SK-N-SH treated with all-trans-retinoic acid at 6 μM for 48 hours (cell line): ENCODE results near the gene APOB.
A peak's percentile ranks its signal among the peaks of the same experiment; 100 is the strongest.

Experiments
- ATAC-seq: fragments of 200-7000 bp; cut with Tn5 transposase; 3 replicates; pipeline ENCODE4 v1.9.1; 2020; ENCODE audit warnings: mild to moderate bottlenecking, moderate library complexity
- ARNTL ChIP-seq: fragments of 450-650 bp; formaldehyde crosslinking; IDR thresholded peaks from 2 replicates; pipeline ENCODE4 v1.5.0; 2020; ENCODE audit warnings: low read depth, mild to moderate bottlenecking, moderate library complexity, borderline replicate concordance
- BACH2 ChIP-seq: fragments of 250-450 bp; sonication (Bioruptor Pico); IDR thresholded peaks from 2 replicates; pipeline ENCODE4 v1.9.0; 2021; ENCODE audit warnings: mild to moderate bottlenecking, borderline replicate concordance
- CSDC2 ChIP-seq: fragments of 250-450 bp; sonication (Bioruptor Pico); IDR thresholded peaks from 2 replicates; pipeline ENCODE4 v1.5.0; 2020; ENCODE audit warnings: mild to moderate bottlenecking, moderate library complexity
- CSRNP3 ChIP-seq: fragments of 250-450 bp; sonication (Bioruptor Pico); IDR thresholded peaks from 2 replicates; pipeline ENCODE4 v1.5.1; 2021; ENCODE audit warnings: mild to moderate bottlenecking, moderate library complexity
- ESRRG ChIP-seq: fragments of 250-450 bp; sonication (Bioruptor Pico); IDR thresholded peaks from 2 replicates; pipeline ENCODE4 v1.6.1; 2021; ENCODE audit warnings: mild to moderate bottlenecking
- GLIS3 ChIP-seq: fragments of 250-450 bp; sonication (Bioruptor Pico); IDR thresholded peaks from 2 replicates; pipeline ENCODE4 v1.5.0; 2020; ENCODE audit warnings: mild to moderate bottlenecking, moderate library complexity
- OSR1 ChIP-seq: fragments of 250-450 bp; sonication (Bioruptor Pico); IDR thresholded peaks from 2 replicates; pipeline ENCODE4 v1.8.0; 2022; ENCODE audit warnings: moderate library complexity, mild to moderate bottlenecking, inconsistent platforms
- PATZ1 ChIP-seq: fragments of 250-450 bp; sonication (Bioruptor Pico); IDR thresholded peaks from 2 replicates; pipeline ENCODE4 v1.8.0; 2020; ENCODE audit warnings: mild to moderate bottlenecking, moderate library complexity, borderline replicate concordance
- POU6F1 ChIP-seq: fragments of 250-450 bp; sonication (Bioruptor Pico); IDR thresholded peaks from 2 replicates; pipeline ENCODE4 v1.8.0; 2021; ENCODE audit warnings: low read depth, mild to moderate bottlenecking, moderate library complexity, borderline replicate concordance
- RARB ChIP-seq: fragments of 250-450 bp; sonication (Bioruptor Pico); IDR thresholded peaks from 2 replicates; pipeline ENCODE4 v1.8.0; 2021; ENCODE audit warnings: mild to moderate bottlenecking, moderate library complexity
- SNAI2 ChIP-seq: fragments of 250-450 bp; sonication (Bioruptor Pico); IDR thresholded peaks from 2 replicates; pipeline ENCODE4 v1.5.0; 2020; ENCODE audit warnings: mild to moderate bottlenecking, moderate library complexity
- TOX ChIP-seq: fragments of 250-450 bp; sonication (Bioruptor Pico); IDR thresholded peaks from 2 replicates; pipeline ENCODE4 v1.8.0; 2021; ENCODE audit warnings: mild to moderate bottlenecking, moderate library complexity, borderline replicate concordance
- ZC3H10 ChIP-seq: fragments of 250-450 bp; sonication (Bioruptor Pico); IDR thresholded peaks from 2 replicates; pipeline ENCODE4 v1.5.1; 2021; ENCODE audit warnings: mild to moderate bottlenecking, moderate library complexity
- ZFP3 ChIP-seq: fragments of 250-450 bp; sonication (Bioruptor Pico); IDR thresholded peaks from 2 replicates; pipeline ENCODE4 v1.5.0; 2020; ENCODE audit warnings: mild to moderate bottlenecking, moderate library complexity
- ZFP30 ChIP-seq: fragments of 450-650 bp; formaldehyde crosslinking; IDR thresholded peaks from 2 replicates; pipeline ENCODE4 v1.5.0; 2022; ENCODE audit warnings: mild to moderate bottlenecking, moderate library complexity
- ZNF565 ChIP-seq: fragments of 450-650 bp; formaldehyde crosslinking; conservative IDR thresholded peaks from 2 replicates; pipeline ENCODE4 v1.5.0; 2020; ENCODE audit warnings: low read depth, mild to moderate bottlenecking, moderate library complexity
- ZNF70 ChIP-seq: fragments of 450-650 bp; formaldehyde crosslinking; IDR thresholded peaks from 2 replicates; pipeline ENCODE4 v1.5.0; 2020; ENCODE audit warnings: mild to moderate bottlenecking, moderate library complexity
- ZNF8 ChIP-seq: fragments of 450-650 bp; formaldehyde crosslinking; IDR thresholded peaks from 2 replicates; pipeline ENCODE4 v1.5.0; 2020; ENCODE audit warnings: mild to moderate bottlenecking, moderate library complexity

APOB gene

GRCh38 chr2:21059885-21060610 is 16.2 kb upstream of the APOB start (continued):
- no peak for TF ChIP-seq POU6F1 (CRISPR knock-in tag)
- TF ChIP-seq ESRRG = no peak
- TF ChIP-seq ZFP3 (CRISPR knock-in tag) = no peak
- no peak for TF ChIP-seq CSDC2 (CRISPR knock-in tag)

GRCh38 chr2:21057097-21057496 is 13.2 kb upstream of the APOB start:
- no peak for ATAC-seq
- TF ChIP-seq ARNTL (CRISPR knock-in tag) (no peak), ZNF8 (no peak), ZNF565 (CRISPR knock-in tag) (no peak), GLIS3 (CRISPR knock-in tag) (no peak), ZFP30 (CRISPR knock-in tag) (no peak)

- no peak for ATAC-seq
- no peak for TF ChIP-seq TOX (CRISPR knock-in tag)
- TF ChIP-seq SNAI2 (CRISPR knock-in tag) = no peak
- no peak for TF ChIP-seq ZNF70
- no peak for TF ChIP-seq PATZ1 (CRISPR knock-in tag)
- TF ChIP-seq ZC3H10 (CRISPR knock-in tag) = no peak
- TF ChIP-seq ZFP3 (CRISPR knock-in tag) = no peak
- TF ChIP-seq POU6F1 (CRISPR knock-in tag) = no peak
- TF ChIP-seq OSR1 (CRISPR knock-in tag) = no peak
- no peak for TF ChIP-seq ZNF8
- no peak for TF ChIP-seq RARB (CRISPR knock-in tag)
Measured at GRCh38 chr2:21055879-21056790, 12.3 kb upstream of the APOB start.

GRCh38 chr2:21055451-21055850 is 11.6 kb upstream of the APOB start:
- TF ChIP-seq ZNF8 (no peak), ZNF70 (peak; percentile 47; the same call in 1 of the 2 replicates)

GRCh38 chr2:21054011-21054410 is 10.1 kb upstream of the APOB start:
- ATAC-seq = no peak

More at GRCh38 chr2:21055451-21055850, 11.6 kb upstream of the APOB start:
- no peak for ATAC-seq

More at GRCh38 chr2:21054011-21054410, 10.1 kb upstream of the APOB start:
- TF ChIP-seq SNAI2 (CRISPR knock-in tag) = no peak
- no peak for TF ChIP-seq CSRNP3 (CRISPR knock-in tag)
- no peak for TF ChIP-seq ARNTL (CRISPR knock-in tag)
- TF ChIP-seq CSDC2 (CRISPR knock-in tag) = no peak
- no peak for TF ChIP-seq BACH2 (CRISPR knock-in tag)
- no peak for TF ChIP-seq POU6F1 (CRISPR knock-in tag)
- TF ChIP-seq ZFP3 (CRISPR knock-in tag) = no peak
